Measurements from ENCODE around the gene TMEM256. TPM values are rescaled to one million over a fixed set of nuclear protein-coding genes. Genes with fewer than 3 reads are reported as not detected.

TMEM256 gene
- total RNA-seq, 4 donors from 2014 or later, result 28.9 to 65.6 (median 50.2) TPM

DNA sequence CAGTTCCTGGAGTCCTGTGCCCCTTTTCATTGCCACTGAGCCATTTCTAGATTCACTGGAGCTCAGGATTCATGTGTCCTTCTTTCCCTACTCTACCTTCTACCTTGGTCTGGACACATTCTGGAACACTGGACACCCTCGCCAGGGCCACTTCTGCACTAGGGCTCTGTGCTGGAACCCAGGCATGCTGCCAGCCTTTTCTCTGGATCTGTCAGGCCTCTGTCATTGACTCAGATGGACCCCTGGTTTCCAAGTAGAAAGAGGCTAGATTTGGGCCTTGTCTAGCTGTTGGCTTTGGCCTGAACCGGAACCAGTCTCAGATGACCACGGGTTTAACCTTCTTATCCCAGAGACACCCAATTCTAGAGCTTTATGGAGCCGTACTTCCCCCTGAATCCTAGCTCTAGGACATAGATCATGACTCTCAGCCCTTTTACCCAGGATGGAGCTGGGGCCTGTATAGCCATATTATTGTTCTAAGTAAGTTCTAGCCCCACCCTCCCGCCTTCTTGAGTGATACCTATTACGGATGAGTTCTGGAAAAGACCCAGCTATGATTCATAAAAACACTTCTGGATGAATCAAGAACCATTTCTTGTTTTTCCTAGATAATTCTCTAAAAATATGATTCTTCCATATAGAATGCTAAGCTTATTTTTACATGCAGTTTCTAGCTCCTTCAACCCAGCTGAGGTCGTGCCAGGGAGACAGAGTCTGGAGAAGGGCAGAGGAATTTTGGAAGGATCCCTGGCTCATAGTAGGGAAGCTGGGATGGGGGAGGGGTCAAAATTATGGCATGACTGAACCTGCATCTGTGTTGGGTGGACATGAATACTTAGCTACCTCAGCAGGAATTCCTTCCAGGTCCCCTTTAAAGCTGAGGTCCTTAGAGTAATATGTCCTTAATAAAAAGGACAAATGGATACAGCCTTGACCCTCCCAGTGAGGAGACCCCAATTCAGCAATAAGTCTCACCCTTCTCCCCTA, 39.9 kb upstream of the TMEM256 start:
- H3K36me3 ChIP-seq, result peaks cover 0 to 13% of the 10 kb centered on the region in 2 donors
- H3K27ac ChIP-seq, result peak overlapping the region; percentile 94 to 100 (median 98)
- peaks cover 0 to 4% (median 0%) of the 10 kb centered on the region in 3 donors for H3K27me3 ChIP-seq
- no peaks in the 10 kb centered on the region for H3K9me3 ChIP-seq
- peak overlapping the region in 1 of 4 donors; percentile 69 for H3K4me3 ChIP-seq
- in situ Hi-C loops (cut with MboI; ENCODE audit: low sequenced_read_pairs in 4 of 4), result loop anchor here in 2 of 4 donors (5.0 to 25.0 kb wide), 2 partner anchors 34 to 119 kb away; partner anchors contain the start of genes SENP3 (in 1 of the 2), TNFSF13 (in 1 of the 2) and ZBTB4 (in 1 of the 2)
- DNase-seq, result no peak
- H3K4me1 ChIP-seq, result peaks cover 28 to 53% of the 10 kb centered on the region in 2 donors
- TF ChIP-seq POLR2A (IDR thresholded peaks at IDR 0.05), result no peak
- TF ChIP-seq, protein P1, sequence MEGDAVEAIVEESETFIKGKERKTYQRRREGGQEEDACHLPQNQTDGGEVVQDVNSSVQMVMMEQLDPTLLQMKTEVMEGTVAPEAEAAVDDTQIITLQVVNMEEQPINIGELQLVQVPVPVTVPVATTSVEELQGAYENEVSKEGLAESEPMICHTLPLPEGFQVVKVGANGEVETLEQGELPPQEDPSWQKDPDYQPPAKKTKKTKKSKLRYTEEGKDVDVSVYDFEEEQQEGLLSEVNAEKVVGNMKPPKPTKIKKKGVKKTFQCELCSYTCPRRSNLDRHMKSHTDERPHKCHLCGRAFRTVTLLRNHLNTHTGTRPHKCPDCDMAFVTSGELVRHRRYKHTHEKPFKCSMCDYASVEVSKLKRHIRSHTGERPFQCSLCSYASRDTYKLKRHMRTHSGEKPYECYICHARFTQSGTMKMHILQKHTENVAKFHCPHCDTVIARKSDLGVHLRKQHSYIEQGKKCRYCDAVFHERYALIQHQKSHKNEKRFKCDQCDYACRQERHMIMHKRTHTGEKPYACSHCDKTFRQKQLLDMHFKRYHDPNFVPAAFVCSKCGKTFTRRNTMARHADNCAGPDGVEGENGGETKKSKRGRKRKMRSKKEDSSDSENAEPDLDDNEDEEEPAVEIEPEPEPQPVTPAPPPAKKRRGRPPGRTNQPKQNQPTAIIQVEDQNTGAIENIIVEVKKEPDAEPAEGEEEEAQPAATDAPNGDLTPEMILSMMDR (IDR thresholded peaks at IDR 0.05 in 4 of 5, conservative IDR thresholded peaks at IDR 0.05 in 1 of 5), result no peak
- intact Hi-C loops (cut with DNase I; ENCODE audit: low total_unique reads), result loop anchor here (2.0 kb wide), 2 partner anchors 33 to 117 kb away; partner anchors contain the start of gene SENP3
- no peak for ATAC-seq

DNA sequence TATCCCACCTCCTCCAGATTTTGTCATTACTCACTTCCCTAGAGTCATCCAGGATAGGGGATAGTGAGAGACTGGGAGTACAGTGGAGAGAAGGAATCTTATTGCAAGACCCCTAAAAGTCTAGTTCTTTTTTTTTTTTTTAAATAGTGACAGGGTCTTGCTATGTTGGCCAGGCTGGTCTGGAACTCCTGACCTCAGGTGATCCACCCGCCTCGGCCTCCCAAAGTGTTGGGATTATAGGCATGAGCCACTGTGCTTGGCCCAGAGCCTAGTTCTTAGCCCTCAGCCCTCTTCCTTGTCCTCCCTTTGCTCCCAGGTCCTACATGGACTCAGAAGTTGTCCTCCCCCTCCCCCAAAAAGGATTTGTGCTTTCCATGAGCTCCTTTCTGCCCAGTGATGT, 38.2 kb upstream of the TMEM256 start:
- no peaks in the 10 kb centered on the region for H3K36me3 ChIP-seq
- ATAC-seq (no peak), DNase-seq (no peak)
- intact Hi-C loops (cut with DNase I; ENCODE audit: low total_unique reads) (no loop called here), in situ Hi-C loops (cut with MboI; ENCODE audit: low sequenced_read_pairs in 4 of 4) (loop anchor here in 2 of 4 donors (5.0 to 25.0 kb wide), 2 partner anchors 35 to 120 kb away; partner anchors contain the start of genes SENP3 (in 1 of the 2), TNFSF13 (in 1 of the 2) and ZBTB4 (in 1 of the 2))
- H3K4me1 ChIP-seq, result peaks cover 32 to 67% of the 10 kb centered on the region in 2 donors
- TF ChIP-seq, protein P1 (IDR thresholded peaks at IDR 0.05 in 4 of 5, conservative IDR thresholded peaks at IDR 0.05 in 1 of 5), result no peak
- no peak for TF ChIP-seq POLR2A (IDR thresholded peaks at IDR 0.05)
- peak overlapping the region in 3 of 4 donors; percentile 97 to 100 (median 98) for H3K27ac ChIP-seq
- no peak overlapping the region for H3K4me3 ChIP-seq
- H3K9me3 ChIP-seq, result no peaks in the 10 kb centered on the region
- H3K27me3 ChIP-seq, result peaks cover 0 to 4% (median 0%) of the 10 kb centered on the region in 3 donors

DNA sequence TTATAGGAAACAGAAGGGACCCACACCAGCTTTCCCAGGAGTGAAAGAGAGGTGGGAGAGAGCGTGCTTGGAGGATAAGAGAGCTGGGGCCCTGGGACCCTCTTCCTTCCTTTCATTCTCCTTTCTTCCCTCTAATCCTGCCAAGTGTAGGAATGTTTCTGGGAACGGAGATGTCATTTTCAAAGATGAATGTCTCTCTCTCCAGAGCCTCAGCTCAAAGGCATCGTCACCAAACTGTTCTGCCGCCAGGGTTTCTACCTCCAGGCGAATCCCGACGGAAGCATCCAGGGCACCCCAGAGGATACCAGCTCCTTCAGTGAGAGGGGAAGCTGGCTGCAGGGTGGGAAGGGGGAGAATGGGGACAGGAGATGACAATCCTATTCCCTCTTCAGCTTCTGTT, 37.4 kb upstream of the TMEM256 start:
- TF ChIP-seq POLR2A (IDR thresholded peaks at IDR 0.05), result no peak
- TF ChIP-seq, protein P1 (IDR thresholded peaks at IDR 0.05 in 4 of 5, conservative IDR thresholded peaks at IDR 0.05 in 1 of 5), result no peak
- peaks cover 38 to 67% of the 10 kb centered on the region in 2 donors for H3K4me1 ChIP-seq
- ATAC-seq (no peak), DNase-seq (no peak)
- intact Hi-C loops (cut with DNase I; ENCODE audit: low total_unique reads), result no loop called here
- H3K27me3 ChIP-seq, result peaks cover 0 to 4% (median 0%) of the 10 kb centered on the region in 3 donors
- in situ Hi-C loops (cut with MboI; ENCODE audit: low sequenced_read_pairs in 4 of 4), result loop anchor here in 2 of 4 donors (5.0 to 25.0 kb wide), 2 partner anchors 36 to 121 kb away; partner anchors contain the start of genes SENP3 (in 1 of the 2), TNFSF13 (in 1 of the 2) and ZBTB4 (in 1 of the 2)
- H3K9me3 ChIP-seq, result no peaks in the 10 kb centered on the region
- H3K36me3 ChIP-seq, result no peaks in the 10 kb centered on the region
- H3K27ac ChIP-seq, result peak overlapping the region; percentile 44 to 100 (median 88)
- H3K4me3 ChIP-seq, result peak overlapping the region in 1 of 4 donors; percentile 62

DNA sequence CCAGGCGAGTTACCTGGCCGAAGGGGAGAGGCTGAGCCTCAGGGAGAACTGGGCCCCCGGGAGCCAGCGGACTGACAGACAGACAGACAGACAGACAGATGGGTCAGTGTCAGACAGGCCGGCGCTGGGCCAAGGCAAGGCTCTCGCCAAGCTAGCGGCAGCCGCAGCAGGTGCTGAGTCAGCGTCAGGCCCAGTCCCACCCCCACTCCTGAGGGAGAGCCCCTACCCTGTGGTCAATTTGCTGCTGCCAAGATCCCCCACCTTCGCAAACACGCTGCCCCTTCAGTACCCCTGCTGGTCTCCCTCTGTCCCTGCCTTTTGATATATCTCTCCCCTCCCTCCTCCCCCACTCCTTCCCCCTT, 36.9 kb upstream of the TMEM256 start:
- intact Hi-C loops (cut with DNase I; ENCODE audit: low total_unique reads) (no loop called here), in situ Hi-C loops (cut with MboI; ENCODE audit: low sequenced_read_pairs in 4 of 4) (loop anchor here in 2 of 4 donors (5.0 to 25.0 kb wide), 2 partner anchors 36 to 121 kb away; partner anchors contain the start of genes SENP3 (in 1 of the 2), TNFSF13 (in 1 of the 2) and ZBTB4 (in 1 of the 2))
- Histone ChIP-seq H3K4me3 (peak overlapping the region; percentile 55 to 82 (median 62)), H3K4me1 (peaks cover 42 to 67% of the 10 kb centered on the region in 2 donors), H3K36me3 (no peaks in the 10 kb centered on the region), H3K27ac (peak overlapping the region; percentile 44 to 100 (median 88)), H3K9me3 (no peaks in the 10 kb centered on the region), H3K27me3 (peaks cover 0 to 4% (median 0%) of the 10 kb centered on the region in 3 donors)
- ATAC-seq (peak in 1 of 2 donors; percentile 11), DNase-seq (peak; percentile 59 to 85)
- TF ChIP-seq, protein P1 (IDR thresholded peaks at IDR 0.05 in 4 of 5, conservative IDR thresholded peaks at IDR 0.05 in 1 of 5), result no peak
- TF ChIP-seq POLR2A (IDR thresholded peaks at IDR 0.05), result peak in 1 of 2 donors; percentile 31

Data from gastrocnemius medialis (tissue), 4 donors.